PC-3 (cell line): ENCODE measurements around the gene ZCCHC3. TPM values are rescaled to one million over a fixed set of nuclear protein-coding genes. Genes with fewer than 3 reads are reported as not detected.

Experiments
- ATAC-seq: fragments of 200-7000 bp; cut with Tn5 transposase; 2 replicates; pipeline ENCODE4 v1.9.1; 2020; ENCODE audit warnings: mild to moderate bottlenecking, moderate library complexity
- BruUV-seq: library from RNA; stranded (reverse); fragments of 400-500 nt; replicated peaks from 2 replicates; lab custom pipeline; 2021; lab: Mats Ljungman, UMichigan
- CTCF ChIA-PET: fragments of 300-600 bp; sonication (Branson Sonifier 250); formaldehyde crosslinking; loops from one replicate; lab custom pipeline; 2022; ENCODE audit warnings: antibody characterized with exemption; lab: Charles Lee
- POLR2A ChIA-PET: fragments of 300-600 bp; sonication (Branson Sonifier 250); formaldehyde crosslinking; loops from one replicate; lab custom pipeline; 2022; ENCODE audit warnings: antibody characterized with exemption; ENCODE audit not compliant: unreplicated experiment; lab: Charles Lee
- DNase-seq: peaks from one replicate; pipeline ENCODE4 v3.0.0-alpha.2; 2015
- H2AFZ ChIP-seq: fragments of 300-600 bp; sonication (generic); 2 replicates; pipeline ENCODE4 v1.6.0; 2016; ENCODE audit warnings: antibody characterized with exemption, low read length
- H3F3A ChIP-seq: fragments of 300-600 bp; sonication (generic); one replicate; pipeline ENCODE4 v1.6.0; 2017; ENCODE audit warnings: antibody characterized with exemption, low read length, control low read depth, mild to moderate bottlenecking; ENCODE audit not compliant: unreplicated experiment
- H3K27ac ChIP-seq: fragments of 300-600 bp; sonication (generic); 2 replicates; pipeline ENCODE4 v1.5.1; 2016; ENCODE audit warnings: mild to moderate bottlenecking, low read length
- H3K27me3 ChIP-seq: fragments of 300-600 bp; sonication (generic); 2 replicates; pipeline ENCODE4 v1.6.1; 2016; ENCODE audit warnings: low read length, mixed read lengths
- H3K36me3 ChIP-seq: fragments of 300-600 bp; sonication (generic); 2 replicates; pipeline ENCODE4 v1.6.1; 2016; ENCODE audit warnings: low read depth, mixed run types, low read length, mixed read lengths
- H3K4me1 ChIP-seq: fragments of 300-600 bp; sonication (generic); 2 replicates; pipeline ENCODE4 v1.5.1; 2016; ENCODE audit warnings: low read length; ENCODE audit not compliant: insufficient read depth
- H3K4me2 ChIP-seq: fragments of 300-600 bp; sonication (generic); 2 replicates; pipeline ENCODE4 v1.6.0; 2016; ENCODE audit warnings: low read length
- H3K4me3 ChIP-seq: fragments of 300-600 bp; sonication (generic); 2 replicates; pipeline ENCODE4 v1.5.1; 2016; ENCODE audit warnings: mild to moderate bottlenecking, low read length, mixed read lengths
- H3K79me2 ChIP-seq: fragments of 300-600 bp; sonication (generic); 2 replicates; pipeline ENCODE4 v1.6.1; 2017; ENCODE audit warnings: low read length, mixed read lengths
- H3K9ac ChIP-seq: fragments of 300-600 bp; sonication (generic); 2 replicates; pipeline ENCODE4 v1.6.0; 2016; ENCODE audit warnings: mild to moderate bottlenecking, low read length
- H3K9me2 ChIP-seq: fragments of 300-600 bp; sonication (generic); replicated peaks from 2 replicates; pipeline ENCODE4 v1.6.1; 2016; ENCODE audit warnings: mixed run types, low read length, mixed read lengths
- H3K9me3 ChIP-seq: fragments of 300-600 bp; sonication (generic); 2 replicates; pipeline ENCODE4 v1.6.1; 2016; ENCODE audit warnings: low read length, mixed read lengths
- H4K20me1 ChIP-seq: fragments of 300-600 bp; sonication (generic); 2 replicates; pipeline ENCODE4 v1.6.1; 2016; ENCODE audit warnings: low read length, mixed read lengths
- EZH2 ChIP-seq: fragments of 300-600 bp; sonication (generic); IDR thresholded peaks from one replicate; pipeline ENCODE4 v1.6.1; 2017; ENCODE audit warnings: antibody characterized with exemption, mild to moderate bottlenecking, low read length; ENCODE audit not compliant: unreplicated experiment
- EZH2phosphoT487 ChIP-seq: fragments of 300-600 bp; sonication (generic); IDR thresholded peaks from 2 replicates; pipeline ENCODE4 v1.6.1; 2018; ENCODE audit warnings: mild to moderate bottlenecking, antibody characterized with exemption, low read length, borderline replicate concordance
- intact Hi-C: fragments of 100-400 bp; cut with micrococcal nuclease; formaldehyde crosslinking; loops from 2 replicates; pipeline ENCODE4 v1.9.0; 2023
- total RNA-seq: library from RNA; depleted of rRNA; stranded (reverse); fragments of >200 nt; gene quantifications from 2 replicates; pipeline ENCODE4 v1.2.3, GENCODE V29; 2014
- TF ChIP-seq, protein P1 (sequence below): fragments of 300-600 bp; sonication (generic); conservative IDR thresholded peaks from 2 replicates; pipeline ENCODE4 v1.5.1; 2017; ENCODE audit warnings: antibody characterized with exemption, low read depth, mild to moderate bottlenecking, low read length

The ZCCHC3 gene
- total RNA-seq, 1 experiment from 2014 or later, result 18.5 TPM

DNA sequence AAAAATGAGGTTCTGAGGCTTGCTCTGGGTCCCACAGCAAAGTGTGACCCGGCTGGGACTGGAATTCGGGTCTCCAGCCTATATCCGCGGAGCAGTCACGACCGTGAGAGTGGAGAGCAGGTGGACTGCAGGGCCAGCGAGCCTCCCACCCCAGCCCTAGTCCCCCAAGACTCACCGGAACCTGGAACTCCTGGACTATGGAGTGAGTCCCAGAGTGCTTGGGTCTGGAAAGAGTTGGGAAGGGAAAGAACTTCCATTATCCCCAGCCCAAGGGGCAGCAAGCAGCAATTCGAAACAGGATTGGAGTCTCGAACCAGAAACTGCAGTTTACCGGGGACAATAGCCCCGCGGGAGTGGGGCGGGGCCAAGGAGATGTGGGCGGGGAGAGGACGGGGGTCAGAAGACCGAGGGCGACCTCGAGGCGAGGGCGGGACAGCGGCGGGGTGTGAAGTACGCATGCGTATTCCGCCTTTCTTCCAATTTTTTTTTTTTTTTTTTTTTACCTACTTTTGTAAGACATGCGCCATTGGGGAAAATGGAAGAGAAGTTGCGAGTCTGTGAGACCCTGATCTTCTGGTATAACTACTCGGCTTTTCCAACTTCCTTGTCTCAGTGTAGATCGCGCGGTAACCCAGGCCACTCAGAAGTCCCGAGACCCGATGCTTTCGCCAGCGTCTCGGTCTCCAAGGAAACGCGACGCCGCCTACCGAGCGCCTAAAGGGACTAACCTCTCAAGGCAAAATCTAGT is 7.1 kb upstream of the ZCCHC3 start, which contains the start of gene C20orf96:
TSS of gene C20orf96 (minus strand) at position 667 of the 748 bp plus-strand sequence. CDS start at position 527, 140 bp downstream.
- Histone ChIP-seq H3K27me3 (no peaks in the 10 kb centered on the region), H3K9me3 (no peaks in the 10 kb centered on the region), H3K9ac (peak within 1 kb of the TSS; percentile 69), H3K4me1 (peaks cover 30% of the 10 kb centered on the region), H3K79me2 (peaks cover 12% of the 10 kb centered on the region), H3K27ac (no peak within 1 kb of the TSS), H2AFZ (peak within 1 kb of the TSS; percentile 98), H3K9me2 (no peaks in the 10 kb centered on the region), H3K4me2 (peak within 1 kb of the TSS; percentile 84), H3F3A (no peaks in the 10 kb centered on the region), H4K20me1 (no peaks in the 10 kb centered on the region), H3K36me3 (no peaks in the 10 kb centered on the region), H3K4me3 (peak within 1 kb of the TSS; percentile 84)
- intact Hi-C loops, result no loop called here
- BruUV-seq, result TSS peak; percentile 70
- ChIA-PET CTCF (no interaction called here), POLR2A (no interaction called here)
- TF ChIP-seq EZH2, result no peak
- TF ChIP-seq EZH2phosphoT487, result no peak
- TF ChIP-seq, protein P1, sequence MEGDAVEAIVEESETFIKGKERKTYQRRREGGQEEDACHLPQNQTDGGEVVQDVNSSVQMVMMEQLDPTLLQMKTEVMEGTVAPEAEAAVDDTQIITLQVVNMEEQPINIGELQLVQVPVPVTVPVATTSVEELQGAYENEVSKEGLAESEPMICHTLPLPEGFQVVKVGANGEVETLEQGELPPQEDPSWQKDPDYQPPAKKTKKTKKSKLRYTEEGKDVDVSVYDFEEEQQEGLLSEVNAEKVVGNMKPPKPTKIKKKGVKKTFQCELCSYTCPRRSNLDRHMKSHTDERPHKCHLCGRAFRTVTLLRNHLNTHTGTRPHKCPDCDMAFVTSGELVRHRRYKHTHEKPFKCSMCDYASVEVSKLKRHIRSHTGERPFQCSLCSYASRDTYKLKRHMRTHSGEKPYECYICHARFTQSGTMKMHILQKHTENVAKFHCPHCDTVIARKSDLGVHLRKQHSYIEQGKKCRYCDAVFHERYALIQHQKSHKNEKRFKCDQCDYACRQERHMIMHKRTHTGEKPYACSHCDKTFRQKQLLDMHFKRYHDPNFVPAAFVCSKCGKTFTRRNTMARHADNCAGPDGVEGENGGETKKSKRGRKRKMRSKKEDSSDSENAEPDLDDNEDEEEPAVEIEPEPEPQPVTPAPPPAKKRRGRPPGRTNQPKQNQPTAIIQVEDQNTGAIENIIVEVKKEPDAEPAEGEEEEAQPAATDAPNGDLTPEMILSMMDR, result peak; percentile 41; the same call in 1 of the 2 replicates
- DNase-seq (peak; percentile 97), ATAC-seq (peak; percentile 83)

DNA sequence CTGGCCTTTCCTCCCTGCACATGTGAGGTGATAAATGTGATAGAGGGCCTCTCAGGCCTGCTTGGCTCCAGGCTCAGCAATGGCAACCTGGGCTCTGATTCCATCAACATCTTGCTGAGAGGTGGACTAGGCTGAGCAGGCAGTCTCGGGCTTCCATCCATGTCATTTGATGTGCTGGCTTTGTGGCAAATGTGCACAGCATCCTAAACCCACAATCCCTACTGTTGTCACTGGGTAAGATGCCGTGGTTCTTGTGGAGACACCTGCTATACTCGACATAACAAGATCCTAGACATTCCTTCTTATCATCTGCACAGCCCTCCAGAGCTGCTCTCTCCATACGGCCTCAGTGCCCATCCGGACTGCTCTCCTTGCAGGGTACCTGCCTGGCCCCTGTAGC is 2.8 kb upstream of the ZCCHC3 start:
- no peak for ATAC-seq
- BruUV-seq, result no TSS peak
- CTCF ChIA-PET, result interaction anchor here (0.5 kb wide), 1 partner anchor 36 kb away, joined by 3 read pairs; no protein-coding TSS in a partner anchor

More for the DNA sequence above, 2.8 kb upstream of the ZCCHC3 start:
- H2AFZ ChIP-seq, result no peak overlapping the region
- H3K9me2 ChIP-seq, result no peaks in the 10 kb centered on the region
- peaks cover 14% of the 10 kb centered on the region for H4K20me1 ChIP-seq
- no peaks in the 10 kb centered on the region for H3F3A ChIP-seq
- peaks cover 23% of the 10 kb centered on the region for H3K4me1 ChIP-seq
- no peak overlapping the region for H3K9ac ChIP-seq
- TF ChIP-seq EZH2, result no peak
- TF ChIP-seq, protein P1, result no peak
- TF ChIP-seq EZH2phosphoT487, result no peak
- H3K4me3 ChIP-seq, result no peak overlapping the region
- no peaks in the 10 kb centered on the region for H3K36me3 ChIP-seq
- POLR2A ChIA-PET, result no interaction called here
- no peak overlapping the region for H3K27ac ChIP-seq
- no peak for DNase-seq
- H3K79me2 ChIP-seq, result peaks cover 32% of the 10 kb centered on the region
- no peaks in the 10 kb centered on the region for H3K9me3 ChIP-seq
- H3K4me2 ChIP-seq, result no peak overlapping the region
- H3K27me3 ChIP-seq, result no peaks in the 10 kb centered on the region
- intact Hi-C loops, result no loop called here
